ENCODE data around the gene RFNG. TPM values are rescaled to one million over a fixed set of nuclear protein-coding genes. Genes with fewer than 3 reads are reported as not detected.
A peak's percentile ranks its signal among the peaks of the same experiment; 100 is the strongest.

The RFNG gene
- total RNA-seq, 2 donors from 2014 or later = 21.4 to 25.3 TPM

GRCh38 chr17:82013341-82013740 is 38.3 kb downstream of the RFNG start:
- H3K36me3 ChIP-seq = peaks cover 3% of the 10 kb centered on the region

DNA sequence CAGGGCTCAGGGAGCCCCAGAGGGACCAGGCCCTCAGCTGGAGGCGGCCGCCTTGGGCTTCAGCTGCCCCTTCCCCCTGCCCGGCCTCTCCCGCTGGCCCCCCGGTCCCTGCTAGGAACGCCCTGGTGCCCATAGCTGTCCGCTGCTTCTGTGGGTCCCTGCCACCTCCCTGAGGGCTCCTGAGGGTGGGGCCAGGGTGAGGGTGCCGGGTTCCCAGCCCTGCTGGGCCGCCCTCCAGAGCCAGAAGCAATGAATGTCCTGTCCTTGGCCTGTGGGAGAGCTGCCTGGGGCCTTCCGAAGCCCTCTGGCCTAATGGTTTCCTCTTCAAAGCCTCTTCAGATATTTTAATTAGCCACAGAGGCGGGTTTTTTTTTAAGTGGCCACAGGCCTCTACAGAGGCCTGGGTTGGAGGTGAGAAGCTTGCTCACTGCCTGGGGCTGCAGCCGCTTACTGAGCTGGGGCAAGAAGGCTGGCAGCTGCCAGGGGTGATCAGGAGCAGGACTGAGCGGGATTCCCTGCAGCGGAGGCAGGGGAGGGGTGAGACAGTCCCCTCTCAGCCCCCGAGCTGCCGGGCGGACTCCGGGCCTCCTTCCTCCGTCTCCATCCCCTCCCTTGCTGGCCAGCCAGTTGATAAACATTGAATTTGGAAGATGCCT is 38.8 kb downstream of the RFNG start:
- Histone ChIP-seq H3K27ac (peak overlapping the region; percentile 54 to 75), H3K36me3 (no peaks in the 10 kb centered on the region), H3K4me3 (no peak overlapping the region), H3K4me1 (peaks cover 0 to 21% of the 10 kb centered on the region in 2 donors), H3K27me3 (no peaks in the 10 kb centered on the region), H3K9me3 (no peaks in the 10 kb centered on the region)
- no peak for TF ChIP-seq CTCF (IDR thresholded peaks at IDR 0.05)
- no peak for DNase-seq (ENCODE audit: low spot score)

More at GRCh38 chr17:82013341-82013740, 38.3 kb downstream of the RFNG start:
- no peaks in the 10 kb centered on the region for H3K27me3 ChIP-seq
- peak overlapping the region; percentile 54 to 75 for H3K27ac ChIP-seq
- H3K4me3 ChIP-seq = no peak overlapping the region
- no peaks in the 10 kb centered on the region for H3K9me3 ChIP-seq
- H3K4me1 ChIP-seq = peaks cover 0 to 21% of the 10 kb centered on the region in 2 donors
- no peak for DNase-seq (ENCODE audit: low spot score)
- TF ChIP-seq CTCF (IDR thresholded peaks at IDR 0.05) = no peak

- Histone ChIP-seq H3K9me3 (no peaks in the 10 kb centered on the region), H3K27me3 (no peaks in the 10 kb centered on the region), H3K4me1 (peaks cover 0 to 21% of the 10 kb centered on the region in 2 donors), H3K36me3 (no peaks in the 10 kb centered on the region), H3K27ac (peak overlapping the region; percentile 54 to 75), H3K4me3 (no peak overlapping the region)
- no peak for DNase-seq (ENCODE audit: low spot score)
- no peak for TF ChIP-seq CTCF (IDR thresholded peaks at IDR 0.05)
These were observed 39.4 kb downstream of the RFNG start for GRCh38 chr17:82012261-82012639.

DNA sequence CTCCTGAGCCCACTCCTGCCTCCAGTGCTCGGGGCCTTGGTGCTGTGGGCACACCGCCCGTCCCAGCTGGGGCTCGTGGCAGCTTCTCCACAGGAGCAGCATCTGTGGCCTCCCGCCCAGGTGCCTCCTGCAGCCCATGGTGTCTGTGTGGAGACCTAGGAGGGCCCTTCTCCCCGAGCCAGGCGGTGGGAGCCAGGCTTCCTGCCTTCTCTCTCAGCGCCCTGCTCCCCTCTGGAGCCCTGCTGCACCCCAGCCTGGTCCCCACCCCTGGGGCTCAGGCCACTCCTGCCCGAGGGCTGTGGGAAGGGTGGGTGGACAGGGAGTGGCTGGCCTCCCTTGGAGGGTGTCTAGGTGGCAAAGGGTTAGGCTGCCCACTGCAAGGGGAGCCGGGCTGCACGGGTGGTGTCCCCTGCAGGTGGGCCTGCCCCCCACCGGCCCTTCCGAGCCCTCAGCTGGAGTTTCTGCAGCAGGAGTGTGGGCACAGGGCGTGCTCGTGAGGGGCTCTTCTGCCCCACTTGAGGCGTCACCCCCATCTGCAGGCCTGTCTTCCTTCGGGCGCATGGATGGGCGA is 39.9 kb downstream of the RFNG start:
- Histone ChIP-seq H3K9me3 (no peaks in the 10 kb centered on the region), H3K27me3 (no peaks in the 10 kb centered on the region), H3K27ac (no peak overlapping the region), H3K4me3 (no peak overlapping the region), H3K4me1 (peaks cover 0 to 22% of the 10 kb centered on the region in 2 donors), H3K36me3 (no peaks in the 10 kb centered on the region)
- no peak for DNase-seq (ENCODE audit: low spot score)
- TF ChIP-seq CTCF (IDR thresholded peaks at IDR 0.05) = no peak

- DNase-seq (ENCODE audit: low spot score) = no peak
- H3K9me3 ChIP-seq = no peaks in the 10 kb centered on the region
- H3K36me3 ChIP-seq = no peaks in the 10 kb centered on the region
- no peaks in the 10 kb centered on the region for H3K27me3 ChIP-seq
- no peak overlapping the region for H3K27ac ChIP-seq
- no peak for TF ChIP-seq CTCF (IDR thresholded peaks at IDR 0.05)
- peaks cover 0 to 31% of the 10 kb centered on the region in 2 donors for H3K4me1 ChIP-seq
- no peak overlapping the region for H3K4me3 ChIP-seq
These were observed 40.8 kb downstream of the RFNG start for GRCh38 chr17:82010575-82011525.

Data from right atrium auricular region (tissue), 2 donors.